PC-3 (cell line): ENCODE data around the gene NAP1L4. TPM values are rescaled to one million over a fixed set of nuclear protein-coding genes. Genes with fewer than 3 reads are reported as not detected.

Experiments used
- total RNA-seq: library from RNA; depleted of rRNA; stranded (reverse); fragments of >200 nt; gene quantifications from 2 replicates; pipeline ENCODE4 v1.2.3, GENCODE V29; 2014; rRNA removed

The NAP1L4 gene
- total RNA-seq, 1 experiment from 2014 or later, result 115 TPM

Other genes starting within 250 kb of the NAP1L4 start
- 12.0 and 12.9 TPM in 2 replicates for gene CDKN1C, start 106.6 kb downstream of the NAP1L4 start, total RNA-seq
- gene PHLDA2, start 62.9 kb downstream of the NAP1L4 start, total RNA-seq, result 101 and 110 TPM in 2 replicates
- gene CARS1, start 65.1 kb upstream of the NAP1L4 start, total RNA-seq, result 39.7 and 43.7 TPM in 2 replicates
- 51.4 and 51.5 TPM in 2 replicates for gene OSBPL5, start 173.0 kb upstream of the NAP1L4 start, total RNA-seq
- not detected in 2 replicates for gene MRGPRG, start 226.5 kb upstream of the NAP1L4 start, total RNA-seq
- not detected in 2 replicates for gene MRGPRE, start 240.1 kb upstream of the NAP1L4 start, total RNA-seq